ENCODE measurements around the gene MGAT5. TPM values are rescaled to one million over a fixed set of nuclear protein-coding genes. Genes with fewer than 3 reads are reported as not detected.

Gene MGAT5
- total RNA-seq, 2 experiments from 2014 or later: 60.8 to 68.0 TPM

GRCh38 chr2:134341476-134341875 is 87.6 kb downstream of the MGAT5 start:
- no peak for DNase-seq (ENCODE audit: low spot score)
- no peak for TF ChIP-seq CTCF (conservative IDR thresholded peaks at IDR 0.05; ENCODE audit: low read length)
- TF ChIP-seq EZH2phosphoT487 (IDR thresholded peaks at IDR 0.05; ENCODE audit: borderline replicate concordance, low read depth, low read length): no peak
- no peak overlapping the region for H3K27ac ChIP-seq (ENCODE audit: low read depth, low read length, poor library complexity, severe bottlenecking)
- intact Hi-C loops (cut with micrococcal nuclease; ENCODE audit: unreplicated experiment): no loop called here
- H4K20me1 ChIP-seq (ENCODE audit: insufficient read depth, low read length): no peaks in the 10 kb centered on the region
- CTCF ChIA-PET (ENCODE audit: unreplicated experiment): no interaction called here
- POLR2A ChIA-PET: interaction anchor here (0.7 to 1.8 kb wide), 6 partner anchors 9 to 77 kb away, joined by 3 to 7 read pairs (median 3); no protein-coding TSS in a partner anchor
- H3K79me2 ChIP-seq (ENCODE audit: insufficient read depth, low read depth, low read length): no peaks in the 10 kb centered on the region
- no peaks in the 10 kb centered on the region for H3K4me1 ChIP-seq (ENCODE audit: insufficient read depth, low read length, poor library complexity, severe bottlenecking)
- H3K36me3 ChIP-seq (ENCODE audit: insufficient read depth, low read length): peaks cover 78% of the 10 kb centered on the region
- H3K4me2 ChIP-seq (ENCODE audit: low read length): no peak overlapping the region
- no peak overlapping the region for H3K4me3 ChIP-seq (ENCODE audit: low read depth, low read length, poor library complexity, severe bottlenecking)
- H3K9me2 ChIP-seq (ENCODE audit: insufficient read depth, low read length): no peaks in the 10 kb centered on the region
- H2AFZ ChIP-seq (ENCODE audit: low read length): no peak overlapping the region
- no TSS peak for BruUV-seq (replicated peaks)
- no peaks in the 10 kb centered on the region for H3K9me3 ChIP-seq (ENCODE audit: low read length)

GRCh38 chr2:134344954-134345697 is 91.3 kb downstream of the MGAT5 start:
- H2AFZ ChIP-seq (ENCODE audit: low read length): no peak overlapping the region
- H3K4me2 ChIP-seq (ENCODE audit: low read length): no peak overlapping the region
- no peak for TF ChIP-seq CTCF (conservative IDR thresholded peaks at IDR 0.05; ENCODE audit: low read length)
- TF ChIP-seq EZH2phosphoT487 (IDR thresholded peaks at IDR 0.05; ENCODE audit: borderline replicate concordance, low read depth, low read length): no peak
- POLR2A ChIA-PET: interaction anchor here (0.7 to 1.6 kb wide), 2 partner anchors 14 to 47 kb away, joined by 3 to 5 read pairs; no protein-coding TSS in a partner anchor
- CTCF ChIA-PET (ENCODE audit: unreplicated experiment): no interaction called here
- no peaks in the 10 kb centered on the region for H3K9me2 ChIP-seq (ENCODE audit: insufficient read depth, low read length)
- no peak overlapping the region for H3K4me3 ChIP-seq (ENCODE audit: low read depth, low read length, poor library complexity, severe bottlenecking)
- DNase-seq (ENCODE audit: low spot score): no peak
- no peaks in the 10 kb centered on the region for H3K4me1 ChIP-seq (ENCODE audit: insufficient read depth, low read length, poor library complexity, severe bottlenecking)
- intact Hi-C loops (cut with micrococcal nuclease; ENCODE audit: unreplicated experiment): no loop called here
- H3K27ac ChIP-seq (ENCODE audit: low read depth, low read length, poor library complexity, severe bottlenecking): no peak overlapping the region
- peaks cover 58% of the 10 kb centered on the region for H3K36me3 ChIP-seq (ENCODE audit: insufficient read depth, low read length)
- no peaks in the 10 kb centered on the region for H4K20me1 ChIP-seq (ENCODE audit: insufficient read depth, low read length)
- no TSS peak for BruUV-seq (replicated peaks)
- no peaks in the 10 kb centered on the region for H3K9me3 ChIP-seq (ENCODE audit: low read length)
- H3K79me2 ChIP-seq (ENCODE audit: insufficient read depth, low read depth, low read length): no peaks in the 10 kb centered on the region

GRCh38 chr2:134346141-134346540 is 92.3 kb downstream of the MGAT5 start:
- Histone ChIP-seq H3K36me3 (ENCODE audit: insufficient read depth, low read length) (peaks cover 60% of the 10 kb centered on the region), H3K4me2 (ENCODE audit: low read length) (no peak overlapping the region), H3K9me2 (ENCODE audit: insufficient read depth, low read length) (no peaks in the 10 kb centered on the region), H3K9me3 (ENCODE audit: low read length) (no peaks in the 10 kb centered on the region), H3K4me1 (ENCODE audit: insufficient read depth, low read length, poor library complexity, severe bottlenecking) (no peaks in the 10 kb centered on the region), H4K20me1 (ENCODE audit: insufficient read depth, low read length) (no peaks in the 10 kb centered on the region), H2AFZ (ENCODE audit: low read length) (no peak overlapping the region), H3K4me3 (ENCODE audit: low read depth, low read length, poor library complexity, severe bottlenecking) (no peak overlapping the region), H3K27ac (ENCODE audit: low read depth, low read length, poor library complexity, severe bottlenecking) (no peak overlapping the region), H3K79me2 (ENCODE audit: insufficient read depth, low read depth, low read length) (no peaks in the 10 kb centered on the region)
- no peak for DNase-seq (ENCODE audit: low spot score)
- ChIA-PET POLR2A (interaction anchor here (0.7 to 1.6 kb wide), 4 partner anchors 9 to 58 kb away, joined by 3 to 5 read pairs (median 4); no protein-coding TSS in a partner anchor), CTCF (ENCODE audit: unreplicated experiment) (interaction anchor here (1.1 kb wide), 1 partner anchor 67 kb away, joined by 3 read pairs; no protein-coding TSS in a partner anchor)
- TF ChIP-seq CTCF (conservative IDR thresholded peaks at IDR 0.05; ENCODE audit: low read length) (no peak), EZH2phosphoT487 (IDR thresholded peaks at IDR 0.05; ENCODE audit: borderline replicate concordance, low read depth, low read length) (no peak)
- BruUV-seq (replicated peaks): no TSS peak
- intact Hi-C loops (cut with micrococcal nuclease; ENCODE audit: unreplicated experiment): no loop called here
